HG02970 (cell line): ENCODE measurements around the gene DACH1.

Source experiments
- ATAC-seq: cut with Tn5 transposase; IDR thresholded peaks from one replicate; pipeline ENCODE4 v1.9.1; 2021; ENCODE audit warnings: mild to moderate bottlenecking, moderate library complexity, moderate number of reproducible peaks; ENCODE audit not compliant: unreplicated experiment, low FRiP score

The DACH1 gene

GRCh38 chr13:71718931-71719330 lies 148.1 kb downstream of the DACH1 start:
- ATAC-seq: no peak

GRCh38 chr13:71714802-71715375 lies 152.1 kb downstream of the DACH1 start:
- ATAC-seq: no peak

GRCh38 chr13:71712988-71713653 lies 153.9 kb downstream of the DACH1 start:
- ATAC-seq: no peak

GRCh38 chr13:71704656-71705055 lies 162.3 kb downstream of the DACH1 start:
- ATAC-seq: no peak

GRCh38 chr13:71703138-71703537 lies 163.9 kb downstream of the DACH1 start:
- ATAC-seq: no peak

GRCh38 chr13:71702253-71702652 lies 164.8 kb downstream of the DACH1 start:
- no peak for ATAC-seq

GRCh38 chr13:71701741-71702140 lies 165.3 kb downstream of the DACH1 start:
- no peak for ATAC-seq

- no peak for ATAC-seq
These were observed 167.7 kb downstream of the DACH1 start for GRCh38 chr13:71699342-71699741.

- ATAC-seq: no peak
These were observed 171.3 kb downstream of the DACH1 start for GRCh38 chr13:71695662-71696061.

GRCh38 chr13:71685072-71685471 lies 181.9 kb downstream of the DACH1 start:
- no peak for ATAC-seq

- no peak for ATAC-seq
These were observed 184.9 kb downstream of the DACH1 start for GRCh38 chr13:71681901-71682613.

GRCh38 chr13:71677124-71677523 lies 189.9 kb downstream of the DACH1 start:
- ATAC-seq: no peak

- ATAC-seq: no peak
These were observed 194.5 kb downstream of the DACH1 start for GRCh38 chr13:71672512-71672911.

GRCh38 chr13:71663431-71663830 lies 203.6 kb downstream of the DACH1 start:
- ATAC-seq: no peak

- no peak for ATAC-seq
These were observed 205.1 kb downstream of the DACH1 start for GRCh38 chr13:71661921-71662320.

GRCh38 chr13:71659404-71659803 lies 207.6 kb downstream of the DACH1 start:
- no peak for ATAC-seq

- ATAC-seq: no peak
These were observed 221.5 kb downstream of the DACH1 start for GRCh38 chr13:71645467-71645866.

GRCh38 chr13:71644579-71644978 lies 222.4 kb downstream of the DACH1 start:
- no peak for ATAC-seq

- ATAC-seq: no peak
These were observed 223.6 kb downstream of the DACH1 start for GRCh38 chr13:71643448-71643860.

- no peak for ATAC-seq
These were observed 228.3 kb downstream of the DACH1 start for GRCh38 chr13:71638751-71639150.

- ATAC-seq: no peak
These were observed 232.2 kb downstream of the DACH1 start for GRCh38 chr13:71634602-71635443.
